A673 (cell line): ENCODE data around the gene TMEM178A.

Experiments used
- EZH2 ChIP-seq: fragments of 200-600 bp; sonication (generic); IDR thresholded peaks from 2 replicates; pipeline ENCODE4 v1.6.1; 2017; ENCODE audit warnings: borderline replicate concordance, low read depth, mild to moderate bottlenecking, mixed read lengths, antibody characterized with exemption, low read length; ENCODE audit not compliant: poor library complexity, severe bottlenecking
- TF ChIP-seq, protein P1 (sequence below): fragments of 300-800, 200-600 bp; sonication (generic); conservative IDR thresholded peaks from 2 replicates; pipeline ENCODE4 v1.5.1; 2017; ENCODE audit warnings: low read depth, mild to moderate bottlenecking, antibody characterized with exemption, low read length, moderate library complexity, mixed read lengths

GRCh38 chr2:39678170-39678569, 12.5 kb downstream of the TMEM178A start:
- no peak for TF ChIP-seq EZH2
- TF ChIP-seq, protein P1, sequence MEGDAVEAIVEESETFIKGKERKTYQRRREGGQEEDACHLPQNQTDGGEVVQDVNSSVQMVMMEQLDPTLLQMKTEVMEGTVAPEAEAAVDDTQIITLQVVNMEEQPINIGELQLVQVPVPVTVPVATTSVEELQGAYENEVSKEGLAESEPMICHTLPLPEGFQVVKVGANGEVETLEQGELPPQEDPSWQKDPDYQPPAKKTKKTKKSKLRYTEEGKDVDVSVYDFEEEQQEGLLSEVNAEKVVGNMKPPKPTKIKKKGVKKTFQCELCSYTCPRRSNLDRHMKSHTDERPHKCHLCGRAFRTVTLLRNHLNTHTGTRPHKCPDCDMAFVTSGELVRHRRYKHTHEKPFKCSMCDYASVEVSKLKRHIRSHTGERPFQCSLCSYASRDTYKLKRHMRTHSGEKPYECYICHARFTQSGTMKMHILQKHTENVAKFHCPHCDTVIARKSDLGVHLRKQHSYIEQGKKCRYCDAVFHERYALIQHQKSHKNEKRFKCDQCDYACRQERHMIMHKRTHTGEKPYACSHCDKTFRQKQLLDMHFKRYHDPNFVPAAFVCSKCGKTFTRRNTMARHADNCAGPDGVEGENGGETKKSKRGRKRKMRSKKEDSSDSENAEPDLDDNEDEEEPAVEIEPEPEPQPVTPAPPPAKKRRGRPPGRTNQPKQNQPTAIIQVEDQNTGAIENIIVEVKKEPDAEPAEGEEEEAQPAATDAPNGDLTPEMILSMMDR, result no peak
